GM10266 (cell line): ENCODE results near the gene GSTP1.
A peak's percentile ranks its signal among the peaks of the same experiment; 100 is the strongest.
"Not testable (repeated sequence)": the region's sequence is repeated elsewhere in the genome, so short reads cannot be mapped to it uniquely, and the experiment has no call there.

Experiments
- DNase-seq: peaks from one replicate; pipeline ENCODE4 v3.0.0; 2012; ENCODE audit errors: extremely low spot score
- CTCF ChIP-seq: IDR thresholded peaks from 2 replicates; pipeline ENCODE4 v1.5.1; 2012; ENCODE audit warnings: mild to moderate bottlenecking, low read depth; ENCODE audit not compliant: control insufficient read depth, insufficient read depth; ENCODE audit errors: missing control alignments

GSTP1 gene

DNA sequence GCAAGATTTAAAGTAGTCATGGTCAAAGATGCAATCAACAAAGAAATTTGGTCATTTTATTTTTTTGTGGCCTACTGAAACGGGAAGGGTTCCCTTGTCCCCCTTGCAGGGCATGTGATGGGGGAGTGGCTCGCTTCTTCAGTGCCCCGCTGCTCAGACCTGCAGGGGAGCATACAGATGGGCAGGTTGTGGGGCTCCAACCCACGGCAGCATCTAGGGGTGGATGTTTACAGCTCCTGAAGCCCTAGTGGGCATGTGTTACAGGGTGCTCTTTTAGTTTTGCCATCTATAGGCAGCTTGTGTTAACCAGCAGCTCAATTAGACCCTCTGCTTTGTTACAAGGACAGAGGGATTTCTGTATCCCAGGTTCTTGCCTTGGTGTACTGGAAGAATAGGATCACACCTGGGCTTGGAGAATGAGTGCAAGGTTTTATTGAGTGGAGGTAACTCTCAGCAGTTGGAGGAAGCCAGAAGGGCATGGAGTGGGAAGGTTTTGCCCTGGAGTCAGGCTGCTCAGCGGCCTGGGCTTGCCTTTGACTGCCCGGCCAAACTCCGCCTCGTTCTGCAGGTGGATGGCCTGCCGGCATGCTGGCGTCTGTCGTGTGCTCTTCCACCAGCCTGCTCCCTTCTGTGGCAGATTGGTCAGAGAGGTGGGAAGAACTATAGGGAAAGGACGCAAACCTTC lies 9.4 kb downstream of the GSTP1 start:
- no peak for TF ChIP-seq CTCF
- DNase-seq: no peak

GRCh38 chr11:67593565-67593905 lies 9.9 kb downstream of the GSTP1 start:
- TF ChIP-seq CTCF: no peak
- no peak for DNase-seq

DNA sequence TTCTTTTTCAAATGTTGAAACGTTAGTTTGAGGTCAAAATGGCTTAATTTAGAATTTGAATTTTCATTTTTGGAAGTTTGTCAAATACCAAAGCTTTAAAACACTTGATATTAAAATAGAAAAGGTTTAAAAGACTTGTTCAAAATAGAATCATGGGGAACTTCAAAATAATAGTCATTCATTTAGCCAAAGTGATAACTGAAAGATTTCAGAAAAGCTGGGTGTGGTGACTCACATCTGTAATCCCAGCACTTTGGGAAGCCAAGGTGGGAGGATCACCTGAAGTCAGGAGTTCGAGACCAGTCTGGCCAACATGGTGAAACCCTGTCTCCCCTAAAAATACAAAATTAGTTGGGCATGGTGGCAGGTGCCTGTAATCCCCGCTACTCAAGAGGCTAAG lies 10.9 kb downstream of the GSTP1 start:
- DNase-seq: no peak
- TF ChIP-seq CTCF: no peak

GRCh38 chr11:67596753-67597300 lies 13.2 kb downstream of the GSTP1 start:
- no peak for DNase-seq
- TF ChIP-seq CTCF: no peak

DNA sequence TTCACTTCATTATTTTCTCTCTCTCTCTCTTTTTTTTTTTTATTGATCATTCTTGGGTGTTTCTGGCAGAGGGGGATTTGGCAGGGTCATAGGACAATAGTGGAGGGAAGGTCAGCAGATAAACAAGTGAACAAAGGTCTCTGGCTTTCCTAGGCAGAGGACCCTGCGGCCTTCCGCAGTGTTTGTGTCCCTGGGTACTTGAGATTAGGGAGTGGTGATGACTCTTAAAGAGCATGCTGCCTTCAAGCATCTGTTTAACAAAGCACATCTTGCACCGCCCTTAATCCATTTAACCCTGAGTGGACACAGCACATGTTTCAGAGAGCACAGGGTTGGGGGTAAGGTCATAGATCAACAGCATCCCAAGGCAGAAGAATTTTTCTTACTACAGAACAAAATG lies 13.8 kb downstream of the GSTP1 start:
- DNase-seq: not testable (repeated sequence)

DNA sequence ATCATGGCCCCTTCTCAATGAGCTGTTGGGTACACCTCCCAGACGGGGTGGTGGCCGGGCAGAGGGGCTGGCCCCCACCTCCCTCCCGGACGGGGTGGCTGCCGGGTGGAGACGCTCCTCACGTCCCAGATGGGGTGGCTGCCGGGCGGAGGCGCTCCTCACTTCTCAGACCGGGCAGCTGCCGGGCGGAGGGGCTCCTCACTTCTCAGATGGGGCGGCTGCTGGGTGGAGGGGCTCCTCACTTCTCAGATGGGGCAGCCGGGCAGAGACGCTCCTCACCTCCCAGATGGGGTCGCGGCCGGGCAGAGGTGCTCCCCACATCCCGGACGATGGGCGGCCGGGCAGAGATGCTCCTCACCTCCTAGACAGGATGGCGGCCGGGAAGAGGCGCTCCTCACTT lies 14.4 kb downstream of the GSTP1 start:
- DNase-seq: not testable (repeated sequence)

- no peak for DNase-seq
- no peak for TF ChIP-seq CTCF
These were observed 15.5 kb downstream of the GSTP1 start for GRCh38 chr11:67599149-67599548.

- peak; percentile 75 for DNase-seq
- TF ChIP-seq CTCF: no peak
These were observed 16.9 kb downstream of the GSTP1 start for GRCh38 chr11:67600324-67601029.
